Cardiac atrium fibroblast (primary cell): ENCODE data around the gene RRP9. TPM values are rescaled to one million over a fixed set of nuclear protein-coding genes. Genes with fewer than 3 reads are reported as not detected.

Experiments used
- total RNA-seq: library from RNA; depleted of rRNA; stranded (reverse); fragments of >200 nt; gene quantifications from 2 replicates; pipeline ENCODE4 v1.2.3, GENCODE V29; 2015

Gene RRP9, protein sequence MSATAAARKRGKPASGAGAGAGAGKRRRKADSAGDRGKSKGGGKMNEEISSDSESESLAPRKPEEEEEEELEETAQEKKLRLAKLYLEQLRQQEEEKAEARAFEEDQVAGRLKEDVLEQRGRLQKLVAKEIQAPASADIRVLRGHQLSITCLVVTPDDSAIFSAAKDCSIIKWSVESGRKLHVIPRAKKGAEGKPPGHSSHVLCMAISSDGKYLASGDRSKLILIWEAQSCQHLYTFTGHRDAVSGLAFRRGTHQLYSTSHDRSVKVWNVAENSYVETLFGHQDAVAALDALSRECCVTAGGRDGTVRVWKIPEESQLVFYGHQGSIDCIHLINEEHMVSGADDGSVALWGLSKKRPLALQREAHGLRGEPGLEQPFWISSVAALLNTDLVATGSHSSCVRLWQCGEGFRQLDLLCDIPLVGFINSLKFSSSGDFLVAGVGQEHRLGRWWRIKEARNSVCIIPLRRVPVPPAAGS
- 21.1 and 23.0 TPM in 2 replicates for total RNA-seq

DNA sequence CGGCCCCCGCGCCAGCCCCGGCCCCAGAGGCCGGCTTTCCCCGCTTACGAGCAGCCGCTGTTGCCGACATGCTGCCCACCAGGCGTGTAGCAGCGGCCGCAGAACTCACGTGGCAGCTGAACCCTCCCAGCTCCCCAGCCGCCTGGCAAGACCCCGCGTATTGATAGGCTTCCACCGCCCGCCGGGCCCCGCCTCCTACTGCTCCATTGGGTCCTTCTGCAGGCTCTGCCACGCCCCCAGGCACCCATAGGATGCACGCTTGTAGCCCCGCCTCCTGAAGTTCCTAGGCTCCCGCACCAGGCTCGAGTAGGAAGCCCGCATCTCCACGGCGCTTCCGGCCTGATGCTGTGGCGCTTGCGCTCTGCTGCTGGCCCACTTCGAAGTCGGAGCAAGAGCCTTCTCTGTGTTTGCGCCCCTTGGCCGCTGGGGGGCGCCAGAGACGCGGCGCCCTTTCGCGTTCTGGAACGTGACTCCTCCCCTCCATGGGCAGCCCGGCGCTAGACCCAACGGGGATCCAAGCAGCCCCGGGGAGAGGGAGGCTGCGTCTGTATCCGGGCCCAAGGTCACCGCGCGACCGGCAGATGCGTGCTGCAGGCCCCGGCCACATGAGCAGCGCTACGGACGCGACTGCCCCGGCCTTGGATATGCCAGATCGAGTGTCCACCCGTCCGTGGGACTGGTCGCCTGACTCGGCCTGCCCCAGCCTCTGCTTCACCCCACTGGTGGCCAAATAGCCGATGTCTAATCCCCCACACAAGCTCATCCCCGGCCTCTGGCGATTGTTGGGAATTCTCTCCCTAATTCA lies at the start of gene RRP9, which contains the start of gene PARP3:
Gene RRP9, minus strand, starts transcription at position 107 of the 805 bp plus-strand sequence. Its CDS starts 37 bp downstream, at position 70.
Gene PARP3, plus strand, starts transcription at position 566 of the 805 bp plus-strand sequence. CDS start 993 bp downstream, outside the sequence.

DNA sequence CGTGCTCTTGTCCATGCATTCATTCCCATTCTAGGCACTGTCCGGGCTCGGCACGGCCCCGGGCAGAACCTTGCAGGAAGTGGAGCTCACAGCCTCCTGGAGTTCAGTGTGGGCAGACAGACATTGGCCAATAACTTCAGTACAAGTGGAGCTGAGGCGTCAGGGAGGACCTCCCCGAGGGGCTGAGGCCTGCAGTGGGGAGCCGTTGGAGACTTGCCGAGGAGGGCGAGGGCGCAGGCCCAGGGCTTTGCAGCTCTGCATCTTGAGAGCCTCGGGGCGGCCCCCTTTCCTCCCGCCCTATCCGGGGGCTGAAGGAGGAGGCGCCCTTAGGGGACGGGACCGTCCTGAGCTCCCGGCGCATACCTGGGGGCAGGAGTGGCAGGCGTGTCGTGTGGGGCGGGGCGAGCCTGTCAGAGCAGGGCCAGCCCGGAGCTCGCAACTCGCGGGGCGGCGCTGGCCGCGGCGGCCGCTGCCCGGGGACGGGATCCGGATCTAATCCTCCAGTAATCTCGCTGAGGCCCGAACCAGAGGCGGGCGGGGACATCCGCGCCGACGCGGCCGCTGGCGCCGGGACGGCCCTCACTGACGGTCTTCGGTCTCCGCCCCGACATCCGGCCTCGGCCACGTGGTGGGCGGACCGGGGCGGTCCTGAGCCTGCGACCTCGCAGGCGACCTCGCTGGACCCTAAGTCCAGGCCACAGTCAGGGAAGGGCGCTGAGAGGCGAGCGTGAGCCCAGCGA lies 41.3 kb upstream of the RRP9 start, which contains the start of gene ACY1:
Gene ACY1, plus strand, starts transcription at position 698 of the 740 bp plus-strand sequence. CDS start 530 bp downstream, outside the sequence.

DNA sequence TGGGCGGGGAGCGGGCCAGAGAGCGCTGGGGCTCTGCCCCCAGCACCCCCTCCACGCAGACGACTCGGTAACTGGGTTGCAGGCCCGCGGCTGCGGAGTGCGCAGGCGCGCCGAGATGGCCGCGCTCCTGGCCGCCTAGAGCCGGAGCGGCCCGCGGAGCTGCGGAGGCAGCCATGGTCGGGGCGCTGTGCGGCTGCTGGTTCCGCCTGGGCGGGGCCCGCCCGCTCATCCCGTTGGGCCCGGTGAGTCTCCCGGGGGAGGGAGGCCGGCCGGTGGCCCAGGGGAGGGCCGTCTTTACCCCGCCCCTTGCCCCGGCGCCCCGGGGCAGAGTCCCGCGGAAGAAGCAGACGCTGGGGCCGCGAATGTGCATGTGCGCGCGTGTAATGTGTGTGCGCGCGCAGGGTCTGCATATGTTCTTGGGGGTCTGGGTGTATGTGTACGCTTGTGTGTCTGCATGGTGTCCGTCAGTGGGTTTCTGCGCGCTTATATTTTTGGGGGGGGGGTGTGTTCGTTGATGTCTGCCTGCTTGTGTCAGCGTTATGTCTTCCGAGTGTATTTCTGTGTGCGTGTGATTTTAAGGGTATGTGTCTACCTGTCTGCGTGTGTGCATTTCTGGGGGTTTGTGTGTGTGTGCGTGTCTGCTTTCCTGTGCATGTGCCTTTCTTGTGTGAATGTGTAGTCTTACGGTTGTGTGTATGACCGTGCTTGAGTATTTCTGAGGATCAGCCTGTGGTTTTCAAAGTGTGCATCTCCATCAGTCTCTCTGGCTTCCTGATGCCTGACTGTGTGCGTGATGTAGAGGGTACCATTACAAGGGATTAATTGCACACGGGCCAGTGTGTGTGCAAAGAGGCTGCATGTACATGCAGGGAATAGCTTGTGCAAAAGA lies 33.5 kb upstream of the RRP9 start, which contains the start of gene ABHD14A:
Gene ABHD14A, plus strand, starts transcription at position 102 of the 889 bp plus-strand sequence. Its CDS starts 72 bp downstream, at position 174.

DNA sequence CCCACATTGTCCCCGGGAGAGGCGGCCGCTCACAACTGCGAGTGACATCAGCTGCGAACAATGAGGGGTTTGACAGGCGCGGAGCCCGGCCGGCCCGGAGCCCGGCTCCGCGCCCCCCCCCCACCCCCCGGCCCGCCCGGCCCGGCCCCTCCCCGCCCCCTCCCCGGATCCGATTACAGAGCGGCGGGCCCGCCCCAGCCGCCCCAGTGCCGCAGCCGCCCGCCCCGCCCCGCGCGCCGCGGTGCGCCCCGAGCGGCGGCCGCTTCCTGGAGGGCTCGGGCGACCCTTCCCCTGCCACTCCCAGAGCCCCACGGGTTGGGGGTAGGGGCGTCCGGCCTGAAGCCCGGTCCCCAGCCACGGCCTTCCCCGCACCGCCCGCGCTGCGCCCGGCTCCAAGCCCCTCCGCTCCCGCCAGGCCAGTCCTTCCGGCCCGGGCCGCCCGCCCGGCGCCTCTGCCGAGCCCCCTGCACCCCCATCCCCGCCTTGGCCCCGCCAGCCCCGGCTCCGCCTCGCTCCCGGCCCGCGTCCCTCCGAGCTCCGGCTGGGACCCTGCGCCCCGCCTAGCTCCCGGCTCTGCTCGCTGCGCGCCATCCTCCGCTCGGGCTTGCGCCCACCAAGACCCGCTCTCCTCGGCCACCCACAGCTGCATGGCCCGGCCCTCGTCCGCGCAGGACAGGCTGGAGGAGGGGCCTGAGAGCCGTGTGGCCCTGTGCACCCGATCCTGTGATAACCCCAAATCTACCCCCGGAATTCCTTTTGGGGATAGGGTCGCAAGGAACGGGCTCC lies 25.9 kb upstream of the RRP9 start, which contains the start of gene PCBP4:
Gene PCBP4, minus strand, starts transcription at position 71 of the 786 bp plus-strand sequence. CDS start 6,214 bp downstream, outside the sequence.

DNA sequence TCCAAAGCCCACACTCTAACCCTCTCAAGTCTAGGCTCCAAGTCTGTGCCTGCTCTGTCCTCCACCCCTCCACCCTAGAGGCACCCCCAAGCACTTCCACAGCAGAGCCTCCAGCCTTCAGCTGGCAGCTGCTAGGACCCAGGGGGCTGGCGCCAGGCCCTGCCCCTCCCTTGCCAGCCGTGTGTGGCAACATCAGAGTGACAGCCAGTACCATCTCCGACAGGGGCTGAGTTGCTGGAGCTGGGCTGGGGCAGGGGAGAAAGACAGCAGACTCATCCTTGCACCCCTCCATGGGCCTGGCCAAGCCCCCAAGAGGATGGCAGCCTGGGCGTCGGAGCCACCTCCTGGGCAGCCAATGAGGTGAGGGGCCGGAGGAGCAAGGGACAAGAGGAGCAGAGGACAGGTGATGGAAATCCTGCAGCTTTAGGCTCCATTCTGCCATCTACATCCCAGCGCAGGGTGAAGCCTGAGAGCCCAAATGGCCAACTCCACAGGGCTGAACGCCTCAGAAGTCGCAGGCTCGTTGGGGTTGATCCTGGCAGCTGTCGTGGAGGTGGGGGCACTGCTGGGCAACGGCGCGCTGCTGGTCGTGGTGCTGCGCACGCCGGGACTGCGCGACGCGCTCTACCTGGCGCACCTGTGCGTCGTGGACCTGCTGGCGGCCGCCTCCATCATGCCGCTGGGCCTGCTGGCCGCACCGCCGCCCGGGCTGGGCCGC lies 13.6 kb upstream of the RRP9 start, which contains the start of gene GPR62:
Gene GPR62, plus strand, starts transcription at position 207 of the 718 bp plus-strand sequence. Its CDS starts 272 bp downstream, at position 479.

Other genes with a start within 250 kb of the RRP9 start
- under 0.01 and 1.6 TPM in 2 replicates for gene GRM2, start 234.8 kb downstream of the RRP9 start, total RNA-seq
- not detected in 2 replicates for gene IQCF6, start 162.7 kb downstream of the RRP9 start, total RNA-seq
- gene IQCF2, start 80.3 kb downstream of the RRP9 start, total RNA-seq: not detected in 2 replicates
- not detected in 2 replicates for gene IQCF5, start 66.3 kb downstream of the RRP9 start, total RNA-seq
- not detected in 2 replicates for gene IQCF1, start 38.6 kb downstream of the RRP9 start, total RNA-seq
- 20.4 and 31.6 TPM in 2 replicates for gene PARP3, start 459 bp upstream of the RRP9 start, total RNA-seq
- not detected in 2 replicates for gene GPR62, start 13.5 kb upstream of the RRP9 start, total RNA-seq
- gene PCBP4, start 25.6 kb upstream of the RRP9 start, total RNA-seq: 27.5 and 50.2 TPM in 2 replicates
- gene ABHD14B, start 32.1 kb upstream of the RRP9 start, total RNA-seq: 43.5 and 44.7 TPM in 2 replicates
- gene ABHD14A, start 33.2 kb upstream of the RRP9 start, total RNA-seq: 20.7 and 29.2 TPM in 2 replicates
- 52.7 and 73.5 TPM in 2 replicates for gene ACY1, start 41.6 kb upstream of the RRP9 start, total RNA-seq
- 1,720 and 2,013 TPM in 2 replicates for gene RPL29, start 54.0 kb upstream of the RRP9 start, total RNA-seq
- 12.2 and 17.1 TPM in 2 replicates for gene DUSP7, start 114.7 kb upstream of the RRP9 start, total RNA-seq
- gene POC1A, start 212.5 kb upstream of the RRP9 start, total RNA-seq: 1.1 and 4.7 TPM in 2 replicates